ENCODE results near the gene GPR62.

GRCh38 chr3:51953445-51953844 is 1.7 kb upstream of the GPR62 start:
- TF ChIP-seq CTCF (conservative IDR thresholded peaks at IDR 0.05; ENCODE audit: low read depth in 2 of 2) (no peak), EZH2phosphoT487 (IDR thresholded peaks at IDR 0.05; ENCODE audit: unreplicated experiment) (no peak), EZH2 (IDR thresholded peaks at IDR 0.05; ENCODE audit: low read depth, unreplicated experiment) (no peak)
